ENCODE data around the gene RDH16. TPM values are rescaled to one million over a fixed set of nuclear protein-coding genes. Genes with fewer than 3 reads are reported as not detected.

Gene RDH16
- total RNA-seq, 6 experiments from 2014 or later = 84.6 to 481 (median 147) TPM

GRCh38 chr12:56995930-56996496, 38.6 kb upstream of the RDH16 start:
- ATAC-seq = no peak
- H3K36me3 ChIP-seq = no peaks in the 10 kb centered on the region
- peak overlapping the region in 2 of 3 donors; percentile 13 to 28 for H3K27ac ChIP-seq
- 100% methylated on average over 2 of the region's 11 CpGs for WGBS (ENCODE audit: insufficient coverage, low coverage, low lambda C conversion rate, missing lambda C conversion rate)
- peak overlapping the region in 1 of 3 donors; percentile 7 for H3K4me3 ChIP-seq
- H3K9me3 ChIP-seq = no peaks in the 10 kb centered on the region
- peaks cover 0 to 24% (median 9%) of the 10 kb centered on the region in 4 donors for H3K4me1 ChIP-seq
- TF ChIP-seq CTCF (IDR thresholded peaks at IDR 0.05) (no peak), POLR2A (IDR thresholded peaks at IDR 0.05) (no peak)
- intact Hi-C loops (cut with DNase I) = no loop called here
- DNase-seq = no peak
- H3K27me3 ChIP-seq = no peaks in the 10 kb centered on the region

GRCh38 chr12:56995201-56995929, 38.0 kb upstream of the RDH16 start:
- DNase-seq = no peak

GRCh38 chr12:56994231-56994746, 36.9 kb upstream of the RDH16 start:
- H3K36me3 ChIP-seq = no peaks in the 10 kb centered on the region
- no peak overlapping the region for H3K27ac ChIP-seq
- TF ChIP-seq POLR2A (IDR thresholded peaks at IDR 0.05) (no peak), CTCF (IDR thresholded peaks at IDR 0.05) (no peak)
- DNase-seq = no peak
- H3K4me3 ChIP-seq = no peak overlapping the region
- no peaks in the 10 kb centered on the region for H3K27me3 ChIP-seq
- 95% methylated on average over 3 of the region's 10 CpGs for WGBS (ENCODE audit: insufficient coverage, low coverage, low lambda C conversion rate, missing lambda C conversion rate)
- no peaks in the 10 kb centered on the region for H3K9me3 ChIP-seq
- intact Hi-C loops (cut with DNase I) = no loop called here
- peak in 1 of 4 donors; percentile 4 for ATAC-seq
- peaks cover 0 to 32% (median 12%) of the 10 kb centered on the region in 4 donors for H3K4me1 ChIP-seq

More at GRCh38 chr12:56995201-56995929, 38.0 kb upstream of the RDH16 start:
- Histone ChIP-seq H3K27me3 (no peaks in the 10 kb centered on the region), H3K9me3 (no peaks in the 10 kb centered on the region), H3K27ac (peak overlapping the region in 2 of 3 donors; percentile 13 to 28), H3K36me3 (no peaks in the 10 kb centered on the region), H3K4me1 (peaks cover 0 to 28% (median 11%) of the 10 kb centered on the region in 4 donors), H3K4me3 (peak overlapping the region in 1 of 3 donors; percentile 7)
- intact Hi-C loops (cut with DNase I) = no loop called here
- 75% methylated on average over 14 of the region's 26 CpGs for WGBS (ENCODE audit: insufficient coverage, low coverage, low lambda C conversion rate, missing lambda C conversion rate)
- ATAC-seq = no peak
- no peak for TF ChIP-seq CTCF (IDR thresholded peaks at IDR 0.05)
- no peak for TF ChIP-seq POLR2A (IDR thresholded peaks at IDR 0.05)

GRCh38 chr12:56993346-56993745, 35.9 kb upstream of the RDH16 start:
- WGBS (ENCODE audit: insufficient coverage, low coverage, low lambda C conversion rate, missing lambda C conversion rate) = 28% methylated on average over 8 of the region's 10 CpGs
- H3K9me3 ChIP-seq = no peaks in the 10 kb centered on the region
- no peaks in the 10 kb centered on the region for H3K27me3 ChIP-seq
- DNase-seq = no peak
- intact Hi-C loops (cut with DNase I) = no loop called here
- H3K4me3 ChIP-seq = no peak overlapping the region
- peaks cover 0 to 32% (median 12%) of the 10 kb centered on the region in 4 donors for H3K4me1 ChIP-seq
- peak; percentile 12 to 47 (median 26) for ATAC-seq
- H3K36me3 ChIP-seq = no peaks in the 10 kb centered on the region
- H3K27ac ChIP-seq = peak overlapping the region in 1 of 3 donors; percentile 30
- TF ChIP-seq CTCF (IDR thresholded peaks at IDR 0.05) = no peak
- TF ChIP-seq POLR2A (IDR thresholded peaks at IDR 0.05) = no peak
